Measurements from ENCODE around the gene SLC6A5.
"Not testable (repeated sequence)": the region's sequence is repeated elsewhere in the genome, so short reads cannot be mapped to it uniquely, and the experiment has no call there.

Gene SLC6A5

GRCh38 chr11:20599221-20600019 lies at the start of gene SLC6A5:
Gene SLC6A5, plus strand, starts transcription at chr11:20599608. Its CDS starts 65 bp downstream, at chr11:20599673.
- no peak for DNase-seq

GRCh38 chr11:20551096-20551495 lies 48.3 kb upstream of the SLC6A5 start:
- DNase-seq: no peak

- DNase-seq: no peak
Observed at GRCh38 chr11:20555783-20556182, 43.6 kb upstream of the SLC6A5 start.

- DNase-seq: not testable (repeated sequence)
Observed at GRCh38 chr11:20556396-20556795, 43.0 kb upstream of the SLC6A5 start.

- no peak for DNase-seq
Observed at GRCh38 chr11:20558741-20559140, 40.7 kb upstream of the SLC6A5 start.

GRCh38 chr11:20559523-20560300 lies 39.7 kb upstream of the SLC6A5 start:
- DNase-seq: no peak

- DNase-seq: no peak
Observed at GRCh38 chr11:20561915-20562314, 37.5 kb upstream of the SLC6A5 start.

GRCh38 chr11:20563866-20564265 lies 35.5 kb upstream of the SLC6A5 start:
- no peak for DNase-seq

- no peak for DNase-seq
Observed at GRCh38 chr11:20564846-20565635, 34.4 kb upstream of the SLC6A5 start.

GRCh38 chr11:20566115-20566514 lies 33.3 kb upstream of the SLC6A5 start:
- not testable (repeated sequence) for DNase-seq

- no peak for DNase-seq
Observed at GRCh38 chr11:20566591-20567434, 32.6 kb upstream of the SLC6A5 start.

- not testable (repeated sequence) for DNase-seq
Observed at GRCh38 chr11:20579725-20580124, 19.7 kb upstream of the SLC6A5 start.

GRCh38 chr11:20583201-20583600 lies 16.2 kb upstream of the SLC6A5 start:
- no peak for DNase-seq

GRCh38 chr11:20584093-20584774 lies 15.2 kb upstream of the SLC6A5 start:
- DNase-seq: no peak

- no peak for DNase-seq
Observed at GRCh38 chr11:20589796-20590195, 9.6 kb upstream of the SLC6A5 start.

- no peak for DNase-seq
Observed at GRCh38 chr11:20590381-20590780, 9.0 kb upstream of the SLC6A5 start.

- DNase-seq: no peak
Observed at GRCh38 chr11:20592741-20593140, 6.7 kb upstream of the SLC6A5 start.

GRCh38 chr11:20594274-20595061 lies 4.9 kb upstream of the SLC6A5 start:
- DNase-seq: no peak

GRCh38 chr11:20595101-20595500 lies 4.3 kb upstream of the SLC6A5 start:
- DNase-seq: no peak

GRCh38 chr11:20596205-20597153 lies 2.9 kb upstream of the SLC6A5 start:
- DNase-seq: no peak

Measured in NCI-H1417 treated with DMSO at 0.1 percent for 48 hours (cell line).